ENCODE results near the gene MCCC2. TPM values are rescaled to one million over a fixed set of nuclear protein-coding genes. Genes with fewer than 3 reads are reported as not detected.
"Not testable (repeated sequence)": the region's sequence is repeated elsewhere in the genome, so short reads cannot be mapped to it uniquely, and the experiment has no call there.

MCCC2 gene
- total and polyA plus RNA-seq, 2 of the 4 experiments (the other 2 are of a cell fraction), result 18.0 to 22.0 TPM

- dilution Hi-C loops (cut with HindIII; ENCODE audit: low sequenced_read_pairs, unreplicated experiment), result no loop called here
- CTCF ChIA-PET, result no interaction called here
Observed at GRCh38 chr5:71645030-71645429, 57.9 kb downstream of the MCCC2 start.

GRCh38 chr5:71650940-71651339 is 63.8 kb downstream of the MCCC2 start:
- whole genome bisulfite sequencing, 2 experiments (ENCODE audit: extremely low coverage in 2 of 2, insufficient read length in 1 of 2), result no CpG with 5 or more reads among the region's 3 CpGs
- H3K4me3 ChIP-seq (ENCODE audit: insufficient read depth, low read depth, low read length); H3K23ac ChIP-seq (ENCODE audit: low read depth, low read length); H3K27ac ChIP-seq (ENCODE audit: insufficient read depth, low read length); H3K9ac ChIP-seq (ENCODE audit: low read depth, low read length); H3K9me3 ChIP-seq (ENCODE audit: control insufficient read depth, insufficient read depth, low read length); H4K20me1 ChIP-seq (ENCODE audit: insufficient read depth, low read length); H2BK20ac ChIP-seq (ENCODE audit: low read depth, low read length); intact Hi-C loops (cut with micrococcal nuclease); BruUV-seq (replicated peaks); H3K4me2 ChIP-seq (ENCODE audit: low read depth, low read length); H2AFZ ChIP-seq (replicated peaks; ENCODE audit: low read length, poor library complexity); H4K91ac ChIP-seq (ENCODE audit: insufficient read depth, low read depth, low read length); H3K14ac ChIP-seq (replicated peaks; ENCODE audit: low read depth, low read length); H2BK5ac ChIP-seq (ENCODE audit: low read depth, low read length, poor library complexity, severe bottlenecking); H3K4me1 ChIP-seq (ENCODE audit: control insufficient read depth, insufficient read depth, low read length); POLR2A ChIA-PET (ENCODE audit: unreplicated experiment); H2BK120ac ChIP-seq (ENCODE audit: low read depth, low read length); H3K56ac ChIP-seq (ENCODE audit: extremely low read depth, insufficient read depth, low read length); CTCF ChIA-PET; H3K9me1 ChIP-seq (ENCODE audit: insufficient read depth, low read length); H2AK5ac ChIP-seq (ENCODE audit: low read depth, low read length); H3K4ac ChIP-seq (ENCODE audit: low read depth, low read length); DNase-seq; H4K5ac ChIP-seq (ENCODE audit: low read depth, low read length); H3K18ac ChIP-seq (ENCODE audit: low read depth, low read length); ATAC-seq (ENCODE audit: low read depth); H2BK15ac ChIP-seq (ENCODE audit: low read depth, low read length); H3K79me1 ChIP-seq (ENCODE audit: low read depth in 1 of 2, low read length in 2 of 2); H2AK9ac ChIP-seq (replicated peaks; ENCODE audit: low read depth, low read length, poor library complexity); dilution Hi-C loops (cut with HindIII; ENCODE audit: low sequenced_read_pairs, unreplicated experiment); H3K27me3 ChIP-seq (ENCODE audit: control insufficient read depth, insufficient read depth, low read length); H4K8ac ChIP-seq (ENCODE audit: low read depth in 2 of 2, low read length in 2 of 2): not testable (repeated sequence)
- in situ Hi-C loops (cut with MboI; ENCODE audit: low sequenced_read_pairs), result loop anchor here (25.0 kb wide), 1 partner anchor 111 kb away; no protein-coding TSS in a partner anchor
- peaks cover 14% of the 10 kb centered on the region for H3K36me3 ChIP-seq (ENCODE audit: control insufficient read depth, insufficient read depth, low read length)

More at GRCh38 chr5:71645030-71645429, 57.9 kb downstream of the MCCC2 start:
- no TSS peak for BruUV-seq (replicated peaks)
- Histone ChIP-seq H2AFZ (replicated peaks; ENCODE audit: low read length, poor library complexity) (no peak overlapping the region), H2AK5ac (ENCODE audit: low read depth, low read length) (no peak overlapping the region), H3K56ac (ENCODE audit: extremely low read depth, insufficient read depth, low read length) (no peak overlapping the region), H3K9me3 (ENCODE audit: control insufficient read depth, insufficient read depth, low read length) (no peaks in the 10 kb centered on the region), H3K18ac (ENCODE audit: low read depth, low read length) (no peak overlapping the region), H2BK15ac (ENCODE audit: low read depth, low read length) (no peak overlapping the region), H3K9me1 (ENCODE audit: insufficient read depth, low read length) (no peaks in the 10 kb centered on the region), H2AK9ac (replicated peaks; ENCODE audit: low read depth, low read length, poor library complexity) (no peak overlapping the region), H3K4me1 (ENCODE audit: control insufficient read depth, insufficient read depth, low read length) (no peaks in the 10 kb centered on the region), H4K91ac (ENCODE audit: insufficient read depth, low read depth, low read length) (no peak overlapping the region), H3K23ac (ENCODE audit: low read depth, low read length) (no peak overlapping the region), H2BK20ac (ENCODE audit: low read depth, low read length) (no peak overlapping the region), H3K79me1 (ENCODE audit: low read depth in 1 of 2, low read length in 2 of 2) (no peaks in the 10 kb centered on the region), H4K8ac (ENCODE audit: low read depth in 2 of 2, low read length in 2 of 2) (no peak overlapping the region), H3K9ac (ENCODE audit: low read depth, low read length) (no peak overlapping the region), H3K27me3 (ENCODE audit: control insufficient read depth, insufficient read depth, low read length) (no peaks in the 10 kb centered on the region), H3K27ac (ENCODE audit: insufficient read depth, low read length) (no peak overlapping the region), H4K5ac (ENCODE audit: low read depth, low read length) (no peak overlapping the region), H3K4me2 (ENCODE audit: low read depth, low read length) (no peak overlapping the region), H2BK5ac (ENCODE audit: low read depth, low read length, poor library complexity, severe bottlenecking) (no peak overlapping the region), H3K4me3 (ENCODE audit: insufficient read depth, low read depth, low read length) (no peak overlapping the region), H2BK120ac (ENCODE audit: low read depth, low read length) (no peak overlapping the region), H3K36me3 (ENCODE audit: control insufficient read depth, insufficient read depth, low read length) (peaks cover 11% of the 10 kb centered on the region), H4K20me1 (ENCODE audit: insufficient read depth, low read length) (no peaks in the 10 kb centered on the region), H3K14ac (replicated peaks; ENCODE audit: low read depth, low read length) (no peak overlapping the region), H3K4ac (ENCODE audit: low read depth, low read length) (no peak overlapping the region)
- no CpG with 5 or more reads among the region's 3 CpGs for WGBS, 2 experiments (ENCODE audit: extremely low coverage in 2 of 2, insufficient read length in 1 of 2)
- POLR2A ChIA-PET (ENCODE audit: unreplicated experiment), result no interaction called here
- TF ChIP-seq POLR2A (IDR thresholded peaks at IDR 0.05; ENCODE audit: low read depth, low read length) (no peak), MAZ (IDR thresholded peaks at IDR 0.05; ENCODE audit: borderline replicate concordance, low read depth, low read length) (no peak), RAD21 (IDR thresholded peaks at IDR 0.05; ENCODE audit: low read length) (no peak), CEBPB (IDR thresholded peaks at IDR 0.05; ENCODE audit: low read depth, low read length) (no peak), RCOR1 (IDR thresholded peaks at IDR 0.05; ENCODE audit: insufficient replicate concordance, low read length) (no peak), BHLHE40 (IDR thresholded peaks at IDR 0.05; ENCODE audit: low read depth, low read length) (no peak), SMC3 (IDR thresholded peaks at IDR 0.05; ENCODE audit: low read depth, low read length) (no peak)
- intact Hi-C loops (cut with micrococcal nuclease) (no loop called here), in situ Hi-C loops (cut with MboI; ENCODE audit: low sequenced_read_pairs) (no loop called here)
- no peak for ATAC-seq (ENCODE audit: low read depth)
- no peak for DNase-seq

All from IMR-90 (cell line).